Ascending aorta (tissue), 2 donors: ENCODE measurements around the gene SORBS2. TPM values are rescaled to one million over a fixed set of nuclear protein-coding genes. Genes with fewer than 3 reads are reported as not detected.
A peak's percentile ranks its signal among the peaks of the same experiment; 100 is the strongest.

Experiments used
- DNase-seq, 2 donors: peaks; one replicate each; pipeline ENCODE4 v3.0.0-alpha.2; 2019; ENCODE audit warnings: low spot score in 2 of 2
- H3K27ac ChIP-seq, 2 donors: fragments of 200-600 bp; sonication (generic); one replicate each; pipeline ENCODE4 v1.5.1; 2016 to 2017; ENCODE audit warnings: mild to moderate bottlenecking in 1 of 2
- H3K27me3 ChIP-seq: fragments of 200-600 bp; sonication (generic); one replicate; pipeline ENCODE4 v1.5.1; 2017
- H3K36me3 ChIP-seq, 2 donors: fragments of 200-600 bp; sonication (generic); one replicate each; pipeline ENCODE4 v1.5.1; 2016
- H3K4me1 ChIP-seq, 2 donors: fragments of 200-600 bp; sonication (generic); one replicate each; pipeline ENCODE4 v1.5.1; 2016 to 2017; ENCODE audit warnings: mild to moderate bottlenecking in 1 of 2
- H3K4me3 ChIP-seq, 2 donors: fragments of 200-600 bp; sonication (generic); one replicate each; pipeline ENCODE4 v1.5.1; 2016 to 2017; ENCODE audit warnings: mild to moderate bottlenecking in 1 of 2
- H3K9me3 ChIP-seq, 2 donors: fragments of 200-600 bp; sonication (generic); one replicate each; pipeline ENCODE4 v1.5.1; 2016
- CTCF ChIP-seq, 3 experiments: fragments of 200-600 bp in 2 of 3; fragments of 450-650 bp in 1 of 3; sonication (generic) in 2 of 3; IDR thresholded peaks; one replicate each; pipeline ENCODE4 v1.5.1; 2016 to 2019; ENCODE audit warnings: antibody characterized with exemption in 3 of 3, mild to moderate bottlenecking in 1 of 3, moderate library complexity in 1 of 3
- intact Hi-C: fragments of 100-400 bp; cut with DNase I; formaldehyde crosslinking; loops from one replicate; pipeline ENCODE4 v1.15.1; 2023
- total RNA-seq: library from RNA; depleted of rRNA; stranded (reverse); fragments of >200 nt; gene quantifications from one replicate; pipeline ENCODE4 v1.1.0, GENCODE V29; 2016

The SORBS2 gene
- total RNA-seq, 1 donor from 2014 or later = 246 TPM

DNA sequence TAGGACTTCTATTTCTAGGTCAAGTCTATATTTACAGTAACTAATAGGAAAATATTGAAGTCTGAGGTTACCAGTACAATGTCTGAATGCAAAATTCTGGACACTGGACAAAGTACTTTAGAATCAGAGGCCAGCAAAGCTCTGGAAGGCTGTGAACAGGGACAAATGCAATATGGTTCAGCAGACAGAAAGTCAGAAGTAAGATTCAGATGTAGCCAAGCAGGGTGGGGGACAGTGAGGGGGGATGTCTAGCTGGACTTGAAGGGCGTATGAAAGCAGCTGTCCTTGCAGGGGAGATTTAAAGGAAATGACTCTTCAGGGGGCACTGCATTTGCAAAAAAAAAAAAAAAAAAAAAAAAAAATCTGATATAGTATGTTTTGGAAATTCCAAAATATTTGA, 2.9 kb downstream of the SORBS2 start:
- no peak overlapping the region for H3K27ac ChIP-seq
- H3K27me3 ChIP-seq = no peaks in the 10 kb centered on the region
- no peaks in the 10 kb centered on the region for H3K9me3 ChIP-seq
- peak overlapping the region in 1 of 2 donors; percentile 11 for H3K4me3 ChIP-seq
- H3K4me1 ChIP-seq = no peaks in the 10 kb centered on the region
- no peaks in the 10 kb centered on the region for H3K36me3 ChIP-seq
- intact Hi-C loops = no loop called here
- TF ChIP-seq CTCF (IDR thresholded peaks at IDR 0.05) = no peak
- DNase-seq = no peak

GRCh38 chr4:185805979-185806378, 6.0 kb downstream of the SORBS2 start:
- no peaks in the 10 kb centered on the region for H3K4me1 ChIP-seq
- H3K36me3 ChIP-seq = no peaks in the 10 kb centered on the region
- no peaks in the 10 kb centered on the region for H3K27me3 ChIP-seq
- H3K4me3 ChIP-seq = no peak overlapping the region
- intact Hi-C loops = no loop called here
- no peak for TF ChIP-seq CTCF (IDR thresholded peaks at IDR 0.05)
- DNase-seq = no peak
- no peaks in the 10 kb centered on the region for H3K9me3 ChIP-seq
- H3K27ac ChIP-seq = no peak overlapping the region

DNA sequence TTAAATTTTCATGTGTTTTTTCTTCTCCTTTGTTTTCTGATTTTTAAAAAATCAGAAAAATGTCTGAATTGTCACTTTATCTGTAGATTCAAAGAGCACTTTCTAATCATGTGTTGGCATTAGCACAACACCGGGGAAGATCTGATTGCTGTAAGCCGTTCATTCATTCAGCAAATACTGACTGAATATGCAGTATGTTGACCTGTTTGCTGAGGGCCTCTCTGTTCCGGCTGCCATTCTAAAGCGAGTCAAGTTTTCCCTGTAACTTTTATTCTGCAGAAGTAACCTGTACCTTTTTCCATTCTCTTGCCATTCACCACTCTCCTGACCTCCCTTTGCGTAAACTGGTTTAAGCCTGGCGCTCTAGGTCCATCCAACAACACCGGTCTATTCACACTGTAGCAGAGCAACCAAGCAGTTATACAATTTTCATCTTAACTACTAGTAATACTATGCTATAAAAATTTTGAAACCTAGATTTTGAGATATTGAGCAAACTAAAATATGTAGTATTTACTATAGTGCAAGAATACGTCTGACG, 6.7 kb downstream of the SORBS2 start:
- no peak for DNase-seq
- Histone ChIP-seq H3K4me1 (no peaks in the 10 kb centered on the region), H3K27me3 (no peaks in the 10 kb centered on the region), H3K4me3 (no peak overlapping the region), H3K27ac (no peak overlapping the region), H3K9me3 (no peaks in the 10 kb centered on the region), H3K36me3 (no peaks in the 10 kb centered on the region)
- no peak for TF ChIP-seq CTCF (IDR thresholded peaks at IDR 0.05)
- intact Hi-C loops = no loop called here

GRCh38 chr4:185803022-185803421, 9.0 kb downstream of the SORBS2 start:
- Histone ChIP-seq H3K9me3 (no peaks in the 10 kb centered on the region), H3K27me3 (no peaks in the 10 kb centered on the region), H3K36me3 (no peaks in the 10 kb centered on the region), H3K4me3 (no peak overlapping the region), H3K27ac (no peak overlapping the region), H3K4me1 (no peaks in the 10 kb centered on the region)
- no peak for TF ChIP-seq CTCF (IDR thresholded peaks at IDR 0.05)
- intact Hi-C loops = no loop called here
- DNase-seq = no peak

- H3K27me3 ChIP-seq = no peaks in the 10 kb centered on the region
- intact Hi-C loops = no loop called here
- no peaks in the 10 kb centered on the region for H3K36me3 ChIP-seq
- no peaks in the 10 kb centered on the region for H3K9me3 ChIP-seq
- no peaks in the 10 kb centered on the region for H3K4me1 ChIP-seq
- no peak overlapping the region for H3K27ac ChIP-seq
- no peak for DNase-seq
- no peak for TF ChIP-seq CTCF (IDR thresholded peaks at IDR 0.05)
- no peak overlapping the region for H3K4me3 ChIP-seq
These were observed 10.5 kb downstream of the SORBS2 start for GRCh38 chr4:185801471-185801870.
